Activated CD8-positive, alpha-beta T cell treated with anti-CD3 and anti-CD28 coated beads, Interleukin-2, amount 10 ng/mL, durations not matched to agents 7 days and 5 days (primary cell): ENCODE results near the gene LRRC3C. TPM values are rescaled to one million over a fixed set of nuclear protein-coding genes. Genes with fewer than 3 reads are reported as not detected.

Experiments
- ATAC-seq: fragments of 150-1000 bp; cut with Tn5 transposase; one replicate; pipeline ENCODE4 v1.10.0; 2021; ENCODE audit warnings: moderate library complexity
- CTCF ChIA-PET: fragments of 350-600 bp; sonication (Branson Sonifier 250); formaldehyde crosslinking; loops from one replicate; lab custom pipeline; 2021; ENCODE audit warnings: antibody characterized with exemption; lab: Charles Lee
- POLR2A ChIA-PET: fragments of 350-600 bp; sonication (Branson Sonifier 250); formaldehyde crosslinking; loops from one replicate; lab custom pipeline; 2021; ENCODE audit warnings: antibody characterized with exemption; lab: Charles Lee
- DNase-seq: peaks from one replicate; pipeline ENCODE4 v3.0.0-alpha.2; 2020
- H3K27ac Mint-ChIP-seq: one replicate; pipeline ENCODE4 v1.8.0; 2021; ENCODE audit warnings: mild to moderate bottlenecking, mixed read lengths
- H3K27me3 Mint-ChIP-seq: one replicate; pipeline ENCODE4 v1.8.0; 2021; ENCODE audit warnings: low read depth, mixed read lengths
- H3K36me3 Mint-ChIP-seq: one replicate; pipeline ENCODE4 v1.8.0; 2021; ENCODE audit warnings: low read depth, mixed read lengths
- H3K4me1 Mint-ChIP-seq: one replicate; pipeline ENCODE4 v1.8.0; 2021; ENCODE audit warnings: low read depth, mixed read lengths
- H3K4me3 Mint-ChIP-seq: one replicate; pipeline ENCODE4 v1.8.0; 2021; ENCODE audit warnings: mild to moderate bottlenecking, mixed read lengths
- H3K9me3 Mint-ChIP-seq: one replicate; pipeline ENCODE4 v1.8.0; 2022; ENCODE audit warnings: mixed read lengths; ENCODE audit not compliant: insufficient read depth
- total RNA-seq, 2 experiments: library from RNA; stranded (reverse); gene quantifications; one replicate each; pipeline ENCODE4 v1.2.3, GENCODE V29; 2021

The LRRC3C gene
- total RNA-seq, 2 experiments from 2014 or later = not detected

- ATAC-seq (no peak), DNase-seq (no peak)
- no peak overlapping the region for H3K27ac Mint-ChIP-seq
- H3K27me3 Mint-ChIP-seq = peaks cover 12% of the 10 kb centered on the region
- POLR2A ChIA-PET = interaction anchor here (0.6 to 1.9 kb wide), 2 partner anchors 13 to 15 kb away, joined by 3 to 7 read pairs; partner anchors contain the start of gene PSMD3
- H3K36me3 Mint-ChIP-seq = no peaks in the 10 kb centered on the region
- no peak overlapping the region for H3K4me3 Mint-ChIP-seq
- peaks cover 24% of the 10 kb centered on the region for H3K4me1 Mint-ChIP-seq
- CTCF ChIA-PET = interaction anchor here (1.2 to 4.2 kb wide), 2 partner anchors 10 to 15 kb away, joined by 3 to 26 read pairs; partner anchors contain the start of gene PSMD3
- no peaks in the 10 kb centered on the region for H3K9me3 Mint-ChIP-seq
Observed at GRCh38 chr17:39965017-39965699, 37.6 kb downstream of the LRRC3C start.

- ChIA-PET CTCF (no interaction called here), POLR2A (interaction anchor here (0.9 kb wide), 1 partner anchor 13 kb away, joined by 3 read pairs; the partner anchor contains the start of gene PSMD3)
- H3K27me3 Mint-ChIP-seq = peaks cover 23% of the 10 kb centered on the region
- no peaks in the 10 kb centered on the region for H3K9me3 Mint-ChIP-seq
- H3K27ac Mint-ChIP-seq = no peak overlapping the region
- H3K36me3 Mint-ChIP-seq = no peaks in the 10 kb centered on the region
- H3K4me3 Mint-ChIP-seq = no peak overlapping the region
- peaks cover 24% of the 10 kb centered on the region for H3K4me1 Mint-ChIP-seq
- DNase-seq = no peak
- ATAC-seq = no peak
Observed at GRCh38 chr17:39966771-39967170, 39.2 kb downstream of the LRRC3C start.

- ChIA-PET CTCF (interaction anchor here (1.0 to 2.2 kb wide), 2 partner anchors 10 to 12 kb away, joined by 5 to 11 read pairs; partner anchors contain the start of gene PSMD3), POLR2A (interaction anchor here (1.4 kb wide), 1 partner anchor 12 kb away, joined by 6 read pairs; the partner anchor contains the start of gene PSMD3)
- Mint-ChIP-seq H3K27me3 (peaks cover 23% of the 10 kb centered on the region), H3K4me3 (no peak overlapping the region), H3K36me3 (no peaks in the 10 kb centered on the region), H3K4me1 (peaks cover 4% of the 10 kb centered on the region), H3K27ac (no peak overlapping the region), H3K9me3 (no peaks in the 10 kb centered on the region)
- DNase-seq (no peak), ATAC-seq (no peak)
Observed at GRCh38 chr17:39968761-39969160, 41.2 kb downstream of the LRRC3C start.

GRCh38 chr17:39969375-39969774, 41.8 kb downstream of the LRRC3C start:
- Mint-ChIP-seq H3K4me1 (no peaks in the 10 kb centered on the region), H3K4me3 (no peak overlapping the region), H3K9me3 (no peaks in the 10 kb centered on the region), H3K36me3 (no peaks in the 10 kb centered on the region), H3K27me3 (peaks cover 23% of the 10 kb centered on the region), H3K27ac (no peak overlapping the region)
- ChIA-PET CTCF (interaction anchor here (2.1 to 2.2 kb wide), 2 partner anchors 11 kb away, joined by 7 to 11 read pairs; partner anchors contain the start of gene PSMD3), POLR2A (interaction anchor here (1.4 kb wide), 1 partner anchor 11 kb away, joined by 6 read pairs; the partner anchor contains the start of gene PSMD3)
- DNase-seq = no peak
- ATAC-seq = no peak

- no peaks in the 10 kb centered on the region for H3K36me3 Mint-ChIP-seq
- H3K4me3 Mint-ChIP-seq = no peak overlapping the region
- no peak overlapping the region for H3K27ac Mint-ChIP-seq
- ATAC-seq (no peak), DNase-seq (no peak)
- H3K27me3 Mint-ChIP-seq = peaks cover 23% of the 10 kb centered on the region
- no peaks in the 10 kb centered on the region for H3K9me3 Mint-ChIP-seq
- H3K4me1 Mint-ChIP-seq = no peaks in the 10 kb centered on the region
- ChIA-PET CTCF (interaction anchor here (2.1 to 2.9 kb wide), 2 partner anchors 10 to 12 kb away, joined by 7 to 17 read pairs; partner anchors contain the start of gene PSMD3), POLR2A (no interaction called here)
Observed at GRCh38 chr17:39970157-39970692, 42.7 kb downstream of the LRRC3C start.

GRCh38 chr17:39971076-39971603, 43.6 kb downstream of the LRRC3C start:
- ATAC-seq (no peak), DNase-seq (no peak)
- Mint-ChIP-seq H3K9me3 (no peaks in the 10 kb centered on the region), H3K27me3 (peaks cover 23% of the 10 kb centered on the region), H3K36me3 (no peaks in the 10 kb centered on the region), H3K4me1 (no peaks in the 10 kb centered on the region), H3K27ac (no peak overlapping the region), H3K4me3 (no peak overlapping the region)
- CTCF ChIA-PET = interaction anchor here (2.1 to 2.9 kb wide), 2 partner anchors 9 to 13 kb away, joined by 7 to 17 read pairs; partner anchors contain the start of gene PSMD3
- POLR2A ChIA-PET = no interaction called here

GRCh38 chr17:39972271-39972670, 44.7 kb downstream of the LRRC3C start:
- no peak for ATAC-seq
- Mint-ChIP-seq H3K4me1 (no peaks in the 10 kb centered on the region), H3K36me3 (no peaks in the 10 kb centered on the region), H3K9me3 (no peaks in the 10 kb centered on the region), H3K27me3 (peaks cover 23% of the 10 kb centered on the region), H3K27ac (no peak overlapping the region), H3K4me3 (no peak overlapping the region)
- ChIA-PET CTCF (interaction anchor here (1.7 to 2.9 kb wide), 3 partner anchors 8 to 14 kb away, joined by 5 to 17 read pairs (median 9); partner anchors contain the start of gene PSMD3), POLR2A (interaction anchor here (0.6 kb wide), 1 partner anchor 331 kb away, joined by 3 read pairs; no protein-coding TSS in a partner anchor)
- DNase-seq = no peak

- DNase-seq (no peak), ATAC-seq (no peak)
- CTCF ChIA-PET = interaction anchor here (0.8 to 2.3 kb wide), 3 partner anchors 9 to 92 kb away, joined by 3 to 9 read pairs (median 5); no protein-coding TSS in a partner anchor
- Mint-ChIP-seq H3K9me3 (no peaks in the 10 kb centered on the region), H3K4me1 (no peaks in the 10 kb centered on the region), H3K36me3 (no peaks in the 10 kb centered on the region), H3K4me3 (no peak overlapping the region), H3K27ac (no peak overlapping the region), H3K27me3 (peaks cover 22% of the 10 kb centered on the region)
- POLR2A ChIA-PET = no interaction called here
Observed at GRCh38 chr17:39973496-39973895, 46.0 kb downstream of the LRRC3C start.

- Mint-ChIP-seq H3K9me3 (no peaks in the 10 kb centered on the region), H3K4me3 (no peak overlapping the region), H3K27me3 (peaks cover 22% of the 10 kb centered on the region), H3K36me3 (no peaks in the 10 kb centered on the region), H3K4me1 (peaks cover 4% of the 10 kb centered on the region), H3K27ac (no peak overlapping the region)
- POLR2A ChIA-PET = interaction anchor here (0.6 kb wide), 1 partner anchor 48 kb away, joined by 3 read pairs; no protein-coding TSS in a partner anchor
- no peak for DNase-seq
- CTCF ChIA-PET = no interaction called here
- ATAC-seq = no peak
Observed at GRCh38 chr17:39974433-39974832, 46.9 kb downstream of the LRRC3C start.

- POLR2A ChIA-PET = interaction anchor here (0.6 to 1.0 kb wide), 4 partner anchors 12 to 312 kb away, joined by 3 to 8 read pairs (median 3); no protein-coding TSS in a partner anchor
- Mint-ChIP-seq H3K27ac (no peak overlapping the region), H3K4me1 (peaks cover 13% of the 10 kb centered on the region), H3K9me3 (no peaks in the 10 kb centered on the region), H3K27me3 (peaks cover 22% of the 10 kb centered on the region), H3K36me3 (no peaks in the 10 kb centered on the region), H3K4me3 (no peak overlapping the region)
- ATAC-seq = no peak
- DNase-seq = no peak
- CTCF ChIA-PET = interaction anchor here (2.7 kb wide), 1 partner anchor 17 kb away, joined by 19 read pairs; no protein-coding TSS in a partner anchor
Observed at GRCh38 chr17:39975801-39976200, 48.3 kb downstream of the LRRC3C start.

GRCh38 chr17:39979016-39979670, 51.6 kb downstream of the LRRC3C start:
- H3K9me3 Mint-ChIP-seq = no peaks in the 10 kb centered on the region
- peaks cover 12% of the 10 kb centered on the region for H3K27me3 Mint-ChIP-seq
- peaks cover 6% of the 10 kb centered on the region for H3K36me3 Mint-ChIP-seq
- ChIA-PET POLR2A (interaction anchor here (0.6 to 1.6 kb wide), 3 partner anchors 15 to 257 kb away, joined by 3 to 8 read pairs (median 7); no protein-coding TSS in a partner anchor), CTCF (interaction anchor here (0.7 to 5.4 kb wide), 13 partner anchors 8 to 360 kb away, joined by 3 to 115 read pairs (median 7); partner anchors contain the start of genes GSDMA, LRRC3C and ORMDL3)
- H3K27ac Mint-ChIP-seq = no peak overlapping the region
- ATAC-seq (no peak), DNase-seq (no peak)
- H3K4me3 Mint-ChIP-seq = peak overlapping the region; percentile 92
- H3K4me1 Mint-ChIP-seq = peaks cover 27% of the 10 kb centered on the region
